ENCODE data around the gene TAMALIN.

DNA sequence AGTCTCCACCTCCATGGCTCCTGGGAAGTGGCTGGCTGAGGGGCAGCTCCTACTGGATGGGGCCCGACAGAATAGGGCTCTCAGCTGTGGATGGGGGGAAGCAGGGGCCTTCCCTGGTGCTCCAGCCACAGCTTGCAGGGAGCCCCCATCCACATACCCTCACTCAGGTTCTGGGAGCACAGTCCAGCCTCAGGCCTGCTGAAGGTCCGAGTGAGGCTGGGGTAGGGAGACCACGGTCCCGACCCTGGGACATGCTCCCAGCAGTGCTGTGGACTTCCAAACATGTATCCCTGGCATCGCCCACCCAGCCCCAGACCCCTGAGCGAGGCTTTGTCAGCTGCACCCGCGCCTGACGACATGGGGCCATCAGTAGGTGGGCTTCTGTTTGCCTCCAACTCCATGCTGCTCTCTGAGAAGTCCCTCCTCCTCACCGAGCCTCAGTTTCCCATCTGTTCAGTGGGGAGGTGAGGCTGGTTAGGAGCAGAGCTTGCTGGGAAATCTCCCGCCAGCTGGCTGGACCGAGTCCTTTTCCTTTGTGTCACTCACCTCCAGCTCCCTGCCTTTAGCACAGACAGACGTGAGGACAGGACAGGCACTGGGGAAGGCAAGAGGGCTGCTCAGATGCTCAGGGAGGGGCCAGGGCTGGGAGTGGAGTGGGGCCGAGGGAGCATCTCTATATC lies 53.9 kb downstream of the TAMALIN start:
- TF ChIP-seq, protein P1, sequence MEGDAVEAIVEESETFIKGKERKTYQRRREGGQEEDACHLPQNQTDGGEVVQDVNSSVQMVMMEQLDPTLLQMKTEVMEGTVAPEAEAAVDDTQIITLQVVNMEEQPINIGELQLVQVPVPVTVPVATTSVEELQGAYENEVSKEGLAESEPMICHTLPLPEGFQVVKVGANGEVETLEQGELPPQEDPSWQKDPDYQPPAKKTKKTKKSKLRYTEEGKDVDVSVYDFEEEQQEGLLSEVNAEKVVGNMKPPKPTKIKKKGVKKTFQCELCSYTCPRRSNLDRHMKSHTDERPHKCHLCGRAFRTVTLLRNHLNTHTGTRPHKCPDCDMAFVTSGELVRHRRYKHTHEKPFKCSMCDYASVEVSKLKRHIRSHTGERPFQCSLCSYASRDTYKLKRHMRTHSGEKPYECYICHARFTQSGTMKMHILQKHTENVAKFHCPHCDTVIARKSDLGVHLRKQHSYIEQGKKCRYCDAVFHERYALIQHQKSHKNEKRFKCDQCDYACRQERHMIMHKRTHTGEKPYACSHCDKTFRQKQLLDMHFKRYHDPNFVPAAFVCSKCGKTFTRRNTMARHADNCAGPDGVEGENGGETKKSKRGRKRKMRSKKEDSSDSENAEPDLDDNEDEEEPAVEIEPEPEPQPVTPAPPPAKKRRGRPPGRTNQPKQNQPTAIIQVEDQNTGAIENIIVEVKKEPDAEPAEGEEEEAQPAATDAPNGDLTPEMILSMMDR (IDR thresholded peaks at IDR 0.05) = no peak
- TF ChIP-seq POLR2A (IDR thresholded peaks at IDR 0.05) = no peak

All from thyroid gland (tissue), 4 donors.